CD4-positive, CD25-positive, alpha-beta regulatory T cell (primary cell): ENCODE measurements around the gene BICC1. TPM values are rescaled to one million over a fixed set of nuclear protein-coding genes. Genes with fewer than 3 reads are reported as not detected.

Experiments
- ATAC-seq, 2 donors: fragments of 150-1000 bp; cut with Tn5 transposase; one replicate each; pipeline ENCODE4 v1.10.0; 2021; ENCODE audit warnings: low read depth in 2 of 2, moderate number of reproducible peaks in 2 of 2, moderate library complexity in 1 of 2
- DNase-seq, 3 donors: peaks; one replicate each; pipeline versions ENCODE4 v3.0.0 to v3.0.0-alpha.2; 2012 to 2022; ENCODE audit warnings: mixed read lengths in 1 of 3
- H3K27ac ChIP-seq: one replicate; pipeline ENCODE4 v1.7.0; 2013; ENCODE audit warnings: mild to moderate bottlenecking, low read length; ENCODE audit not compliant: insufficient read depth, poor library complexity, severe bottlenecking
- H3K27me3 ChIP-seq: one replicate; pipeline ENCODE4 v1.7.0; 2013; ENCODE audit warnings: low read length; ENCODE audit not compliant: control insufficient read depth, insufficient read depth
- H3K36me3 ChIP-seq: one replicate; pipeline ENCODE4 v1.7.0; 2013; ENCODE audit warnings: mild to moderate bottlenecking, low read length, moderate library complexity; ENCODE audit not compliant: control insufficient read depth, insufficient read depth
- H3K4me1 ChIP-seq: 2 replicates; pipeline ENCODE4 v1.7.0; 2013; ENCODE audit warnings: mild to moderate bottlenecking, low read length; ENCODE audit not compliant: insufficient read depth, control insufficient read depth, poor library complexity, severe bottlenecking
- H3K4me3 ChIP-seq: one replicate; pipeline ENCODE4 v1.7.0; 2013; ENCODE audit warnings: low read depth, mild to moderate bottlenecking, low read length, moderate library complexity
- H3K9me3 ChIP-seq, 2 experiments: 1 replicate in 1 of 2; 2 replicates in 1 of 2; pipeline ENCODE4 v1.7.0; 2013; ENCODE audit warnings: low read length in 2 of 2, mild to moderate bottlenecking in 1 of 2, moderate library complexity in 1 of 2; ENCODE audit not compliant: control insufficient read depth in 2 of 2
- H3K27ac Mint-ChIP-seq, 3 donors: one replicate each; pipeline ENCODE4 v1.8.0; 2020 to 2022; ENCODE audit warnings: mild to moderate bottlenecking in 3 of 3, mixed read lengths in 3 of 3, moderate library complexity in 2 of 3
- H3K27me3 Mint-ChIP-seq: one replicate; pipeline ENCODE4 v1.8.0; 2022; ENCODE audit warnings: mild to moderate bottlenecking, mixed read lengths
- H3K36me3 Mint-ChIP-seq: one replicate; pipeline ENCODE4 v1.8.0; 2020; ENCODE audit warnings: mixed read lengths
- H3K4me1 Mint-ChIP-seq, 4 donors: one replicate each; pipeline ENCODE4 v1.8.0; 2020 to 2022; ENCODE audit warnings: mixed read lengths in 4 of 4, mild to moderate bottlenecking in 1 of 4
- H3K4me3 Mint-ChIP-seq, 4 donors: one replicate each; pipeline ENCODE4 v1.8.0; 2020 to 2022; ENCODE audit warnings: mild to moderate bottlenecking in 4 of 4, mixed read lengths in 4 of 4, moderate library complexity in 3 of 4
- H3K9me3 Mint-ChIP-seq, 7 donors: one replicate each; pipeline ENCODE4 v1.8.0; 2020 to 2022; ENCODE audit warnings: mixed read lengths in 7 of 7, mild to moderate bottlenecking in 3 of 7, moderate library complexity in 2 of 7
- polyA plus RNA-seq, 4 donors: library from polyadenylated mRNA; unstranded; fragments of 300-500 nt; fragmentation: Illumina TruSeq; gene quantifications; one replicate each; pipeline ENCODE4 v1.2.3, GENCODE V29; 2021
- total RNA-seq: library from RNA; stranded (reverse); gene quantifications from one replicate; pipeline ENCODE4 v1.2.3, GENCODE V29; 2022

BICC1 gene
- total and polyA plus RNA-seq, 5 donors from 2014 or later: 0.20 TPM; not detected in 4

GRCh38 chr10:58647376-58648112 lies 134.9 kb downstream of the BICC1 start:
- Mint-ChIP-seq H3K9me3 (no peaks in the 10 kb centered on the region), H3K27me3 (no peaks in the 10 kb centered on the region), H3K4me3 (no peak overlapping the region), H3K27ac (no peak overlapping the region), H3K36me3 (no peaks in the 10 kb centered on the region), H3K4me1 (no peaks in the 10 kb centered on the region)
- no peaks in the 10 kb centered on the region for H3K9me3 ChIP-seq
- no peaks in the 10 kb centered on the region for H3K36me3 ChIP-seq
- ATAC-seq: no peak
- no peak for DNase-seq
- H3K4me3 ChIP-seq: no peak overlapping the region
- no peak overlapping the region for H3K27ac ChIP-seq
- H3K4me1 ChIP-seq: no peaks in the 10 kb centered on the region
- H3K27me3 ChIP-seq: no peaks in the 10 kb centered on the region

- Mint-ChIP-seq H3K9me3 (no peaks in the 10 kb centered on the region), H3K4me3 (no peak overlapping the region), H3K36me3 (no peaks in the 10 kb centered on the region), H3K4me1 (no peaks in the 10 kb centered on the region), H3K27me3 (no peaks in the 10 kb centered on the region), H3K27ac (no peak overlapping the region)
- Histone ChIP-seq H3K4me1 (no peaks in the 10 kb centered on the region), H3K36me3 (no peaks in the 10 kb centered on the region), H3K4me3 (no peak overlapping the region), H3K9me3 (no peaks in the 10 kb centered on the region), H3K27ac (no peak overlapping the region), H3K27me3 (no peaks in the 10 kb centered on the region)
- DNase-seq: no peak
- no peak for ATAC-seq
Observed at GRCh38 chr10:58648131-58648530, 135.5 kb downstream of the BICC1 start.

DNA sequence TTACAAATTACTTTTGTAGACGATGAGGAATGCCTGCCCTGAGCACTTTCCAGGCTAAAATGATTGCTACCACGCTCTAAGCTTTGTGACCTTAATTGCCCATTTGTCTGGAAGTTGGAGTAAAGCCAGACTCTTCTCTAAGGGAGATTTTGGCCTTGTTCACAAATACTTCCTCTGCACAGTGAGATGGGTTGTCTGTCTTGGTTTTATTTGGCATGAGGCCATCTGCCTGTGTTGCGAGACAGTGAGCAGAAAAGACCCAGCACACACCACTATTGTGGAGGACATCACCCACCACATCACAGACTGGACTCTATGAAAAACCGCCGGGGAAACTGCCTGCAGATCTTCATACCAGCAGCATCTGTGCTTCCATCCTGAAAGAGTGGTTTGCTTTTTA lies 138.4 kb downstream of the BICC1 start:
- Mint-ChIP-seq H3K4me3 (no peak overlapping the region), H3K36me3 (no peaks in the 10 kb centered on the region), H3K27ac (no peak overlapping the region), H3K4me1 (no peaks in the 10 kb centered on the region), H3K27me3 (no peaks in the 10 kb centered on the region), H3K9me3 (no peaks in the 10 kb centered on the region)
- H3K9me3 ChIP-seq: no peaks in the 10 kb centered on the region
- H3K27ac ChIP-seq: no peak overlapping the region
- H3K27me3 ChIP-seq: no peaks in the 10 kb centered on the region
- no peaks in the 10 kb centered on the region for H3K4me1 ChIP-seq
- no peak overlapping the region for H3K4me3 ChIP-seq
- ATAC-seq (no peak), DNase-seq (no peak)
- no peaks in the 10 kb centered on the region for H3K36me3 ChIP-seq

- no peaks in the 10 kb centered on the region for H3K36me3 Mint-ChIP-seq
- Histone ChIP-seq H3K9me3 (no peaks in the 10 kb centered on the region), H3K27me3 (no peaks in the 10 kb centered on the region), H3K36me3 (no peaks in the 10 kb centered on the region), H3K4me3 (no peak overlapping the region), H3K4me1 (no peaks in the 10 kb centered on the region), H3K27ac (no peak overlapping the region)
- H3K4me1 Mint-ChIP-seq: no peaks in the 10 kb centered on the region
- H3K4me3 Mint-ChIP-seq: no peak overlapping the region
- peaks cover 0 to 2% (median 0%) of the 10 kb centered on the region in 7 donors for H3K9me3 Mint-ChIP-seq
- H3K27ac Mint-ChIP-seq: no peak overlapping the region
- ATAC-seq: no peak
- no peak for DNase-seq
- H3K27me3 Mint-ChIP-seq: no peaks in the 10 kb centered on the region
Observed at GRCh38 chr10:58651742-58652141, 139.1 kb downstream of the BICC1 start.

DNA sequence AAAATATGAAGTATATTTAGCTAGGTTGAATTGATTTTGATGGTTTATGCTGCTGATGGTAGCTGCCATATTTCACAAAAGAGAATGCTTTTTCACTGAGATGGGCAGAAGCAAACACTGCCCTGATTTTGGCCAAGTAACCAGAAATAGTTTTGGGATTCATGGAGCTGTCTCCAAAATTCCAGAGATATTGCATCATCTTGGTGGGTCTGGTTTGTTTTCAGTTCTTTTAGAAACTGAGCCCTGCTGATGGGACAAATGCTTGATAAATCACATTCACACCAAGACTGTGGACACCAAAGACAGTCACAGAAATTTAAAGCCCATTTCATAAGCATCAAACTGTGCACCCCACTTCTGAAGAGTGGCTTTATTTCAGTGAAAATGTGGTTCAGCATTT lies 140.5 kb downstream of the BICC1 start:
- no peaks in the 10 kb centered on the region for H3K9me3 ChIP-seq
- H3K36me3 Mint-ChIP-seq: no peaks in the 10 kb centered on the region
- no peaks in the 10 kb centered on the region for H3K4me1 Mint-ChIP-seq
- no peak for DNase-seq
- H3K4me3 Mint-ChIP-seq: no peak overlapping the region
- H3K4me1 ChIP-seq: no peaks in the 10 kb centered on the region
- no peak overlapping the region for H3K27ac ChIP-seq
- no peaks in the 10 kb centered on the region for H3K27me3 ChIP-seq
- H3K4me3 ChIP-seq: no peak overlapping the region
- ATAC-seq: no peak
- H3K36me3 ChIP-seq: no peaks in the 10 kb centered on the region
- peaks cover 0 to 8% (median 3%) of the 10 kb centered on the region in 7 donors for H3K9me3 Mint-ChIP-seq
- H3K27me3 Mint-ChIP-seq: no peaks in the 10 kb centered on the region
- H3K27ac Mint-ChIP-seq: no peak overlapping the region

GRCh38 chr10:58660575-58661255 lies 148.0 kb downstream of the BICC1 start:
- peaks cover 0 to 2% of the 10 kb centered on the region in 2 experiments for H3K9me3 ChIP-seq
- peaks cover 0 to 20% (median 7%) of the 10 kb centered on the region in 7 donors for H3K9me3 Mint-ChIP-seq
- H3K36me3 Mint-ChIP-seq: no peaks in the 10 kb centered on the region
- no peaks in the 10 kb centered on the region for H3K4me1 ChIP-seq
- no peak overlapping the region for H3K4me3 ChIP-seq
- no peak for ATAC-seq
- no peak overlapping the region for H3K27ac Mint-ChIP-seq
- H3K4me3 Mint-ChIP-seq: no peak overlapping the region
- H3K27ac ChIP-seq: no peak overlapping the region
- DNase-seq: no peak
- no peaks in the 10 kb centered on the region for H3K27me3 Mint-ChIP-seq
- H3K36me3 ChIP-seq: no peaks in the 10 kb centered on the region
- no peaks in the 10 kb centered on the region for H3K27me3 ChIP-seq
- H3K4me1 Mint-ChIP-seq: peaks cover 0 to under 1% (median 0%) of the 10 kb centered on the region in 4 donors

- DNase-seq (no peak), ATAC-seq (no peak)
- Histone ChIP-seq H3K4me3 (no peak overlapping the region), H3K27ac (no peak overlapping the region), H3K9me3 (peaks cover 0 to 2% of the 10 kb centered on the region in 2 experiments), H3K4me1 (no peaks in the 10 kb centered on the region), H3K27me3 (no peaks in the 10 kb centered on the region), H3K36me3 (no peaks in the 10 kb centered on the region)
- Mint-ChIP-seq H3K4me3 (no peak overlapping the region), H3K27ac (no peak overlapping the region), H3K9me3 (peaks cover 0 to 20% (median 7%) of the 10 kb centered on the region in 7 donors), H3K27me3 (no peaks in the 10 kb centered on the region), H3K4me1 (peaks cover 0 to 6% (median 1%) of the 10 kb centered on the region in 4 donors), H3K36me3 (no peaks in the 10 kb centered on the region)
Observed at GRCh38 chr10:58661336-58661735, 148.7 kb downstream of the BICC1 start.

DNA sequence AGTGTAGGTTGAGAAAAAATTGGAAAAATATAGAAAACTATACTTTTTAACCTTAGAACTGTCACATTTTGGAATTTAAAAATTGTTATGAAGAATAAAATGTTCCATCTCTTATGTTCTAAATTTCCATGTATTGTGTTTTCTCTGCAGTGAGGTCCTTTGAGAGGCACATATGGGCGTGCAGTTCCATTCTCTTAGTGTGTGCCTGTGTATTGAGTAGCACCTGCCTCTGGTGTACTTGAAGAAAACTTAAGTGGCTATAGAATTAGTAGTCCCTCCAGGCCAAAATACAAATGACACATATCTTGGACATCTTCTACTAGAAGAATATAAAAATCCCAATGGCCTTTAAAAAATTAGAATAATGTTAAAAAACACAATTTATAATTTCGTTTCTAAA lies 149.2 kb downstream of the BICC1 start:
- H3K27ac Mint-ChIP-seq: no peak overlapping the region
- Histone ChIP-seq H3K36me3 (no peaks in the 10 kb centered on the region), H3K4me3 (no peak overlapping the region), H3K27me3 (no peaks in the 10 kb centered on the region), H3K9me3 (peaks cover 0 to 2% of the 10 kb centered on the region in 2 experiments), H3K27ac (no peak overlapping the region), H3K4me1 (no peaks in the 10 kb centered on the region)
- H3K4me3 Mint-ChIP-seq: no peak overlapping the region
- H3K36me3 Mint-ChIP-seq: no peaks in the 10 kb centered on the region
- H3K27me3 Mint-ChIP-seq: no peaks in the 10 kb centered on the region
- peaks cover 0 to 9% (median 2%) of the 10 kb centered on the region in 4 donors for H3K4me1 Mint-ChIP-seq
- H3K9me3 Mint-ChIP-seq: peaks cover 0 to 16% (median 7%) of the 10 kb centered on the region in 7 donors
- no peak for DNase-seq
- no peak for ATAC-seq
